ENCODE data around the gene TRIM32. TPM values are rescaled to one million over a fixed set of nuclear protein-coding genes. Genes with fewer than 3 reads are reported as not detected.
A peak's percentile ranks its signal among the peaks of the same experiment; 100 is the strongest.

Gene TRIM32
- polyA plus RNA-seq, 1 experiment, result 35.1 TPM

GRCh38 chr9:116674210-116674980, 12.7 kb upstream of the TRIM32 start:
- H3K36me3 ChIP-seq (ENCODE audit: control insufficient read depth, insufficient read depth, low read length), result no peaks in the 10 kb centered on the region
- H3K4me3 ChIP-seq (ENCODE audit: low read depth, low read length), result no peak overlapping the region
- H3K27me3 ChIP-seq (ENCODE audit: control insufficient read depth, insufficient read depth, low read length), result no peaks in the 10 kb centered on the region
- ChIA-PET CTCF (no interaction called here), POLR2A (interaction anchor here (0.7 kb wide), 1 partner anchor 522 kb away, joined by 3 read pairs; no protein-coding TSS in a partner anchor)
- TF ChIP-seq CTCF (IDR thresholded peaks at IDR 0.05; ENCODE audit: insufficient read depth, low read depth, low read length), result no peak
- no peak for DNase-seq (ENCODE audit: low read depth)

- POLR2A ChIA-PET, result no interaction called here
- CTCF ChIA-PET, result interaction anchor here (0.6 kb wide), 2 partner anchors 48 to 957 kb away, joined by 3 to 5 read pairs; no protein-coding TSS in a partner anchor
- no peak for DNase-seq (ENCODE audit: low read depth)
- Histone ChIP-seq H3K36me3 (ENCODE audit: control insufficient read depth, insufficient read depth, low read length) (no peaks in the 10 kb centered on the region), H3K4me3 (ENCODE audit: low read depth, low read length) (no peak overlapping the region), H3K27me3 (ENCODE audit: control insufficient read depth, insufficient read depth, low read length) (no peaks in the 10 kb centered on the region)
- TF ChIP-seq CTCF (IDR thresholded peaks at IDR 0.05; ENCODE audit: insufficient read depth, low read depth, low read length), result no peak
These were observed 3.6 kb upstream of the TRIM32 start for GRCh38 chr9:116683535-116683934.

DNA sequence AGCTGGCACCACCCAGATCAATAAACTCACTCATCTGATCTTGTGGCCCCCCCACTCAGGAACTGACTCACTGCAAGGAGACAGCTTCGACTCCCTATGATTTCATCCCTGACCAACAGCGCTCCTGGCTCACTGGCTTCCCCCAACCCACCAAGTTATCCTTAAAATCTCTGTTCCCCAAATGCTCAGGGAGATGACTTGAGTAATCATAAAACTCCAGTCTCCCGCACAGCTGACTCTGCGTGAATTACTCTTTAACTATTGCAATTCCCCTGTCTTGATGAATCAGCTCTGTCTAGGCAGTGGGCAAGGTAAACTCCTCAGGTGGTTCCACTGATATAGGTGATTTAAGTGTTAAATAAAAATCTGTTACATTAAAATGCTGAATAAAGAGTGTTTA, 1.9 kb upstream of the TRIM32 start:
- no peaks in the 10 kb centered on the region for H3K36me3 ChIP-seq (ENCODE audit: control insufficient read depth, insufficient read depth, low read length)
- H3K4me3 ChIP-seq (ENCODE audit: low read depth, low read length), result no peak overlapping the region
- no peaks in the 10 kb centered on the region for H3K27me3 ChIP-seq (ENCODE audit: control insufficient read depth, insufficient read depth, low read length)
- no peak for TF ChIP-seq CTCF (IDR thresholded peaks at IDR 0.05; ENCODE audit: insufficient read depth, low read depth, low read length)
- DNase-seq (ENCODE audit: low read depth), result no peak
- ChIA-PET CTCF (interaction anchor here (0.6 kb wide), 1 partner anchor 762 kb away, joined by 3 read pairs; no protein-coding TSS in a partner anchor), POLR2A (no interaction called here)

DNA sequence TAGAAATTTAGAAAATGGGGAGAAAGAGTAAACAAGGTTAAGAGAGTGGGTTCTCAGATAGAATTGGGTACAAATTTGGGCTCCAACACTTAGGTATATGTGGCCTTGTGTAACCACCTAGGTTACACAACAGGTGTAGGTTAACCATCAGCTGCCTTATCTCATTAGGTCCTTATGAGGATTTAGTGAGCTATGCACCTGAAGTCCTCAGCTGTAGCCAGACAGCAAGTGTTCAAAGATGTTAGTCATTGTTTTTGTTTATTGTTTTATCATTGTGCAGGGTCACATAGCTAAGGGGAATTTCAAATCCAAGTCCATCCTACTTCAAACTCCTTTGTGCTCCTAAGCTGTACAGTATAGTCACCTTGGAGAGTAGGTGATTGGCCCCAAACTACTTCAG, 970 bp upstream of the TRIM32 start:
- TF ChIP-seq CTCF (IDR thresholded peaks at IDR 0.05; ENCODE audit: insufficient read depth, low read depth, low read length), result no peak
- POLR2A ChIA-PET, result no interaction called here
- no peaks in the 10 kb centered on the region for H3K27me3 ChIP-seq (ENCODE audit: control insufficient read depth, insufficient read depth, low read length)
- CTCF ChIA-PET, result no interaction called here
- peak overlapping the region; percentile 88; the same call in 1 of the 2 replicates for H3K4me3 ChIP-seq (ENCODE audit: low read depth, low read length)
- no peak for DNase-seq (ENCODE audit: low read depth)
- no peaks in the 10 kb centered on the region for H3K36me3 ChIP-seq (ENCODE audit: control insufficient read depth, insufficient read depth, low read length)

DNA sequence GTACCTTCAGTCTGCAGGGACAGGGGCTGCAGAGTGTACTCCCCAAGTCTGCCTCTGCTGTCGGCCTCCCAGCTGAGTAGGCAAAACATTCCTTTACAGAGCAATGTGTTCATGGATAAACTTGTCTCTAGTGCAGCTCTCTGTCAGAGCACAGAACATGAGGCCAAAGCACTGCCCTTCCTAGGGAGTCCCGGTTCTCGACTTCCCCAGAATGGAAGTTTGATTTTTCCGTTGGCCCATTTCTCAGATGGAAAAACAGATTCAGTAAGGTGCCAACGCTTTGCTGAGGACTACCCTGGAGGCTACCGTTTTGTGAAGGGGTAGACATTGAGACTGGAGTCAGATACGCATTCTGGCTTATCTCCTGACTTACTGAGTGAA, 422 bp upstream of the TRIM32 start:
- Histone ChIP-seq H3K36me3 (ENCODE audit: control insufficient read depth, insufficient read depth, low read length) (no peaks in the 10 kb centered on the region), H3K4me3 (ENCODE audit: low read depth, low read length) (peak overlapping the region; percentile 88), H3K27me3 (ENCODE audit: control insufficient read depth, insufficient read depth, low read length) (no peaks in the 10 kb centered on the region)
- POLR2A ChIA-PET, result interaction anchor here (0.6 kb wide), 1 partner anchor 41 kb away, joined by 3 read pairs; no protein-coding TSS in a partner anchor
- no peak for DNase-seq (ENCODE audit: low read depth)
- TF ChIP-seq CTCF (IDR thresholded peaks at IDR 0.05; ENCODE audit: insufficient read depth, low read depth, low read length), result no peak
- CTCF ChIA-PET, result interaction anchor here (1.4 kb wide), 1 partner anchor 21 kb away, joined by 3 read pairs; no protein-coding TSS in a partner anchor
